A673 (cell line): Measurements from ENCODE around the gene NUDCD3.

Experiments used
- CTCF ChIP-seq: fragments of 300-800, 200-600 bp; sonication (generic); conservative IDR thresholded peaks from 2 replicates; pipeline ENCODE4 v1.5.1; 2017; ENCODE audit warnings: low read depth, mild to moderate bottlenecking, antibody characterized with exemption, low read length, moderate library complexity, mixed read lengths
- EZH2 ChIP-seq: fragments of 200-600 bp; sonication (generic); IDR thresholded peaks from 2 replicates; pipeline ENCODE4 v1.6.1; 2017; ENCODE audit warnings: borderline replicate concordance, low read depth, mild to moderate bottlenecking, mixed read lengths, antibody characterized with exemption, low read length; ENCODE audit not compliant: poor library complexity, severe bottlenecking

GRCh38 chr7:44393238-44394111 is 97.0 kb downstream of the NUDCD3 start:
- TF ChIP-seq CTCF (no peak), EZH2 (no peak)
